K562 (cell line): ENCODE measurements around the gene PDZD2. TPM values are rescaled to one million over a fixed set of nuclear protein-coding genes. Genes with fewer than 3 reads are reported as not detected.

Experiments used
- ATAC-seq: fragments of 200-7000 bp; cut with Tn5 transposase; 3 replicates; pipeline ENCODE4 v1.9.1; 2020; ENCODE audit warnings: moderate library complexity
- BruUV-seq: library from RNA; stranded (reverse); fragments of 400-500 nt; replicated peaks from 2 replicates; lab custom pipeline; 2021; lab: Mats Ljungman, UMichigan
- CTCF ChIA-PET: fragments of 300-600 bp; formaldehyde crosslinking; extraction: SDS; loops from one replicate; lab custom pipeline; 2021; ENCODE audit warnings: low intra/inter-chr PET ratio; lab: Yijun Ruan, JAX
- POLR2A ChIA-PET: fragments of 300-600, 350-650 bp; sonication (Branson Sonifier 250); formaldehyde crosslinking; extraction: SDS; loops from one replicate; lab custom pipeline; 2021; ENCODE audit warnings: antibody characterized with exemption, inconsistent platforms; lab: Yijun Ruan, JAX
- DNase-seq, 4 experiments: peaks; one replicate each; pipeline versions ENCODE4 v3.0.0 to v3.0.0-alpha.2; 2011 to 2018; ENCODE audit warnings: low spot score in 3 of 4, mixed read lengths in 3 of 4; ENCODE audit errors: extremely low read depth in 1 of 4
- FAIRE-seq: peaks from 2 replicates; lab custom pipeline; 2011; peaks lifted over from hg19 to GRCh38; lab: Jason Lieb, UNC
- H2AFZ ChIP-seq: 2 replicates; pipeline ENCODE4 v1.6.0; 2011; ENCODE audit warnings: low read depth, low read length, control low read depth, inconsistent platforms
- H3K27ac ChIP-seq: fragments of 200-600 bp; 3 replicates; pipeline ENCODE4 v1.8.0; 2011; ENCODE audit warnings: low read depth, mild to moderate bottlenecking, control low read depth, inconsistent platforms, low read length, moderate library complexity, mixed read lengths; ENCODE audit errors: extremely low read depth
- H3K27me3 ChIP-seq, 2 experiments: fragments of 300-600 bp in 1 of 2; 2 replicates in 1 of 2; 3 replicates in 1 of 2; pipeline versions ENCODE4 v1.6.0 to v1.8.0; 2011; ENCODE audit warnings: inconsistent platforms in 2 of 2, low read length in 2 of 2, mild to moderate bottlenecking in 1 of 2, mixed read lengths in 1 of 2, moderate library complexity in 1 of 2; ENCODE audit not compliant: control insufficient read depth in 2 of 2, insufficient read depth in 2 of 2
- H3K36me3 ChIP-seq: fragments of 300-600 bp; 3 replicates; pipeline ENCODE4 v1.8.0; 2011; ENCODE audit warnings: mild to moderate bottlenecking, low read length, inconsistent platforms; ENCODE audit not compliant: control insufficient read depth, insufficient read depth
- H3K4me1 ChIP-seq, 2 experiments: fragments of 200-600 bp in 1 of 2; replicated peaks in 1 of 2; 2 replicates in 1 of 2; 3 replicates in 1 of 2; pipeline versions ENCODE4 v1.5.1 to v1.8.0; 2011; ENCODE audit warnings: inconsistent platforms in 2 of 2, low read length in 2 of 2, mild to moderate bottlenecking in 1 of 2, mixed read lengths in 1 of 2, moderate library complexity in 1 of 2; ENCODE audit not compliant: control insufficient read depth in 2 of 2, insufficient read depth in 2 of 2
- H3K4me2 ChIP-seq: 2 replicates; pipeline ENCODE4 v1.6.1; 2011; ENCODE audit warnings: low read length, control low read depth, inconsistent platforms, mixed read lengths; ENCODE audit not compliant: insufficient read depth
- H3K4me3 ChIP-seq: fragments of 200-600 bp; sonication (generic), shearing (Covaris generic); 2 replicates; pipeline ENCODE4 v1.5.1; 2016; ENCODE audit warnings: control low read depth, inconsistent platforms
- H3K79me2 ChIP-seq: fragments of 200-600 bp; 3 replicates; pipeline ENCODE4 v1.8.0; 2011; ENCODE audit warnings: low read length, inconsistent platforms; ENCODE audit not compliant: control insufficient read depth, insufficient read depth
- H3K9ac ChIP-seq, 2 experiments: 2 replicates each; pipeline versions ENCODE4 v1.6.0 to v1.6.1; 2011; ENCODE audit warnings: low read depth in 2 of 2, low read length in 2 of 2, control low read depth in 1 of 2, inconsistent platforms in 1 of 2, mild to moderate bottlenecking in 1 of 2, mixed read lengths in 1 of 2; ENCODE audit not compliant: insufficient read depth in 1 of 2
- H3K9me1 ChIP-seq: one replicate; pipeline ENCODE4 v1.6.0; 2011; ENCODE audit warnings: inconsistent platforms, mild to moderate bottlenecking, low read length, moderate library complexity; ENCODE audit not compliant: control insufficient read depth, insufficient read depth
- H3K9me3 ChIP-seq: replicated peaks from 2 replicates; pipeline ENCODE4 v1.5.1; 2011; ENCODE audit warnings: low read depth, low read length, inconsistent platforms; ENCODE audit not compliant: control insufficient read depth, insufficient read depth
- H4K20me1 ChIP-seq: replicated peaks from 2 replicates; pipeline ENCODE4 v1.6.1; 2011; ENCODE audit warnings: low read length, inconsistent platforms, mixed read lengths; ENCODE audit not compliant: control insufficient read depth, insufficient read depth
- ATF6 ChIP-seq: sonication (generic); formaldehyde crosslinking; IDR thresholded peaks from 2 replicates; pipeline ENCODE4 v1.4.0; 2020; ENCODE audit warnings: mild to moderate bottlenecking, missing genetic modification reagents
- CBX3 ChIP-seq, 2 experiments: IDR thresholded peaks; 1 replicate in 1 of 2; 2 replicates in 1 of 2; pipeline ENCODE4 v1.6.1; 2012; ENCODE audit warnings: inconsistent platforms in 2 of 2, low read length in 2 of 2, borderline replicate concordance in 1 of 2, control low read depth in 1 of 2
- CREB5 ChIP-seq: fragments of 250-450 bp; sonication (Bioruptor Pico); IDR thresholded peaks from 2 replicates; pipeline ENCODE4 v1.5.0; 2020; ENCODE audit warnings: mild to moderate bottlenecking
- FOXK2 ChIP-seq, 2 experiments: fragments of 450-650 bp; IDR thresholded peaks in 1 of 2; conservative IDR thresholded peaks in 1 of 2; 2 replicates each; pipeline ENCODE4 v1.6.1; 2016; ENCODE audit warnings: low read depth in 2 of 2, mild to moderate bottlenecking in 1 of 2
- IFI16 ChIP-seq: fragments of 250-450 bp; sonication (Bioruptor Pico); IDR thresholded peaks from 2 replicates; pipeline ENCODE4 v2.1.2; 2022; ENCODE audit warnings: mild to moderate bottlenecking, inconsistent platforms
- KAT7 ChIP-seq: sonication (generic); formaldehyde crosslinking; IDR thresholded peaks from 2 replicates; pipeline ENCODE4 v1.8.0; 2022; ENCODE audit warnings: missing genetic modification reagents, mild to moderate bottlenecking, borderline replicate concordance
- TFE3 ChIP-seq: fragments of 450-650 bp; formaldehyde crosslinking; IDR thresholded peaks from 2 replicates; pipeline ENCODE4 v1.4.0; 2020; ENCODE audit warnings: mild to moderate bottlenecking, mixed read lengths
- TRIM25 ChIP-seq: fragments of 450-650 bp; IDR thresholded peaks from 2 replicates; pipeline ENCODE4 v1.7.0; 2016; ENCODE audit warnings: borderline replicate concordance
- ZNF740 ChIP-seq, 3 experiments: fragments of 200-800 bp in 1 of 3; sonication (Bioruptor generic) in 1 of 3; sonication (generic) in 1 of 3; formaldehyde crosslinking in 1 of 3; IDR thresholded peaks; 2 replicates each; pipeline versions ENCODE4 v1.6.1 to v1.8.0; 2016 to 2022; ENCODE audit warnings: mild to moderate bottlenecking in 2 of 3, missing compliant biosample characterization in 2 of 3, missing genetic modification characterization in 2 of 3, missing genetic modification reagents in 1 of 3
- WGBS: fragments of 100-300 bp; shearing (Covaris generic); methylation state at CpG from one replicate; pipeline ENCODE4 v1.1.6; 2016; ENCODE audit warnings: low coverage, mixed read lengths; ENCODE audit not compliant: insufficient coverage; ENCODE audit errors: missing lambda C conversion rate; 5-methylcytosine and 5-hydroxymethylcytosine counted together
- in situ Hi-C: fragments of 300-500 bp; cut with MboI; formaldehyde crosslinking; loops from 4 replicates; pipeline ENCODE4 v1.15.0; 2018; ENCODE audit warnings: inconsistent platforms, mixed read lengths
- intact Hi-C: fragments of 100-400 bp; cut with micrococcal nuclease; formaldehyde crosslinking; loops from 2 replicates; pipeline ENCODE4 v1.14.2; 2022
- polyA plus RNA-seq, 8 experiments: library from polyadenylated mRNA; depleted of rRNA in 4 of 8; stranded (reverse) in 5 of 8; unstranded in 3 of 8; fragments of >200 nt; fragmentation: Nextera tagmentation in 2 of 8; fragmentation: Illumina TruSeq in 1 of 8; extraction: Ambion mirVana in 2 of 8; extraction: Trizol in 1 of 8; gene quantifications; 2 replicates each; pipeline versions ENCODE4 v1.2.1 to v1.2.3, GENCODE V29; 2011 to 2014; ENCODE audit warnings: inconsistent platforms in 1 of 8, missing spikeins in 1 of 8
- total RNA-seq, 7 experiments: library from RNA; depleted of rRNA in 6 of 7; stranded (reverse); fragments of >200 nt in 6 of 7; fragmentation: Illumina TruSeq in 2 of 7; extraction: Trizol in 2 of 7; gene quantifications; 2 replicates each; pipeline versions ENCODE4 v1.2.1 to v1.2.3, GENCODE V29; 2011 to 2021; ENCODE audit warnings: low replicate concordance in 1 of 7

Gene PDZD2
- total and polyA plus RNA-seq, 9 of the 15 experiments (the other 6 are each of a cell fraction or from before 2014, with no cell fraction given), result 0.02 to 0.08 (median 0.04) TPM; not detected in 6

GRCh38 chr5:31815376-31815775, 176.4 kb downstream of the PDZD2 start (continued):
- TF ChIP-seq TRIM25 (no peak), IFI16 (no peak), KAT7 (no peak), FOXK2 (conservative IDR thresholded peaks at IDR 0.05 in 1 of 2, IDR thresholded peaks at IDR 0.05 in 1 of 2; ENCODE audit: low read depth in 2 of 2) (no peak), CREB5 (no peak), CBX3 (IDR thresholded peaks at IDR 0.05; ENCODE audit: borderline replicate concordance in 1 of 2, low read length in 2 of 2) (no peak)

GRCh38 chr5:31819926-31820516, 181.1 kb downstream of the PDZD2 start:
- TF ChIP-seq ATF6 (no peak), TFE3 (peak; percentile 84), ZNF740 (CRISPR knock-in tag; IDR thresholded peaks at IDR 0.05) (no peak), ZNF740 (tag; IDR thresholded peaks at IDR 0.05) (no peak)
- Histone ChIP-seq H3K4me3 (no peak overlapping the region), H3K79me2 (no peaks in the 10 kb centered on the region), H3K4me2 (no peak overlapping the region), H3K27me3 (peaks cover 0 to 4% of the 10 kb centered on the region in 2 experiments; a peak in 1 of 5 replicates), H3K27ac (no peak overlapping the region), H3K4me1 (no peaks in the 10 kb centered on the region), H3K9me3 (no peaks in the 10 kb centered on the region), H2AFZ (no peak overlapping the region), H4K20me1 (no peaks in the 10 kb centered on the region), H3K9ac (no peak overlapping the region), H3K36me3 (no peaks in the 10 kb centered on the region), H3K9me1 (no peaks in the 10 kb centered on the region)
- BruUV-seq, result no TSS peak
- intact Hi-C loops, result loop anchor here (10.0 kb wide), 1 partner anchor 795 kb away; no protein-coding TSS in a partner anchor
- DNase-seq (no peak), ATAC-seq (no peak), FAIRE-seq (no peak)
- in situ Hi-C loops, result loop anchor here (5.0 to 10.0 kb wide), 2 partner anchors 267 to 795 kb away; no protein-coding TSS in a partner anchor
- WGBS, result 1% methylated on average over 4 of the region's 4 CpGs
- ChIA-PET POLR2A (interaction anchor here (1.0 kb wide), 1 partner anchor 142 kb away, joined by 3 read pairs; no protein-coding TSS in a partner anchor), CTCF (no interaction called here)
